HepG2 (cell line): ENCODE data around the gene RPS28. TPM values are rescaled to one million over a fixed set of nuclear protein-coding genes. Genes with fewer than 3 reads are reported as not detected.

Experiments used
- CENPX ChIP-seq: sonication (generic); formaldehyde crosslinking; IDR thresholded peaks from 2 replicates; pipeline ENCODE4 v1.9.0; 2021; ENCODE audit warnings: mild to moderate bottlenecking, missing genetic modification reagents, moderate library complexity
- DR1 ChIP-seq: sonication (generic); formaldehyde crosslinking; IDR thresholded peaks from 2 replicates; pipeline ENCODE4 v1.8.0; 2021; ENCODE audit warnings: mild to moderate bottlenecking, missing genetic modification reagents, inconsistent platforms
- HDAC6 ChIP-seq: fragments of 200-600 bp; sonication (generic); IDR thresholded peaks from 2 replicates; pipeline ENCODE4 v1.7.0; 2017; ENCODE audit warnings: mild to moderate bottlenecking, antibody characterized with exemption, low read length, low read depth
- HMGXB3 ChIP-seq: sonication (generic); formaldehyde crosslinking; IDR thresholded peaks from 2 replicates; pipeline ENCODE4 v1.4.0; 2020; ENCODE audit warnings: missing genetic modification reagents, borderline replicate concordance
- KLF15 ChIP-seq: sonication (generic); formaldehyde crosslinking; IDR thresholded peaks from 2 replicates; pipeline ENCODE4 v1.8.1; 2023; ENCODE audit warnings: borderline replicate concordance, mild to moderate bottlenecking, inconsistent platforms, missing genetic modification reagents, mixed read lengths
- SRSF4 ChIP-seq: fragments of 200-400 bp; formaldehyde crosslinking; IDR thresholded peaks from one replicate; pipeline ENCODE4 v1.6.1; 2018; ENCODE audit warnings: mild to moderate bottlenecking, low read depth, low read length, moderate library complexity; ENCODE audit not compliant: poor library complexity, severe bottlenecking
- ZNF251 ChIP-seq: sonication (generic); formaldehyde crosslinking; IDR thresholded peaks from 2 replicates; pipeline ENCODE4 v1.9.0; 2021; ENCODE audit warnings: mild to moderate bottlenecking, missing genetic modification reagents
- ZNF354B ChIP-seq: sonication (generic); formaldehyde crosslinking; IDR thresholded peaks from 2 replicates; pipeline ENCODE4 v1.8.0; 2022; ENCODE audit warnings: mild to moderate bottlenecking, missing genetic modification reagents
- ZNF414 ChIP-seq: sonication (generic); formaldehyde crosslinking; IDR thresholded peaks from 2 replicates; pipeline ENCODE4 v1.5.0; 2020; ENCODE audit warnings: missing genetic modification reagents
- ZNF44 ChIP-seq: sonication (generic); formaldehyde crosslinking; IDR thresholded peaks from 2 replicates; pipeline ENCODE4 v1.5.1; 2020; ENCODE audit warnings: mild to moderate bottlenecking, missing genetic modification reagents
- ZNF724P ChIP-seq: sonication (generic); formaldehyde crosslinking; IDR thresholded peaks from 2 replicates; pipeline ENCODE4 v1.8.0; 2022; ENCODE audit warnings: missing genetic modification reagents, borderline replicate concordance
- polyA plus RNA-seq, 8 experiments: library from polyadenylated mRNA; depleted of rRNA in 3 of 8; stranded (reverse) in 7 of 8; unstranded in 1 of 8; fragments of >200 nt; fragmentation: Illumina TruSeq in 4 of 8; extraction: Trizol in 4 of 8; gene quantifications; 2 replicates each; pipeline versions ENCODE4 v1.2.1 to v1.2.3, GENCODE V29; 2011 to 2016; ENCODE audit warnings: low read depth in 4 of 8, missing spikeins in 1 of 8, mixed read lengths in 1 of 8; ENCODE audit not compliant: insufficient read depth in 1 of 8
- total RNA-seq, 5 experiments: library from RNA; depleted of rRNA; stranded (reverse); fragments of >200 nt; fragmentation: Illumina TruSeq; extraction: Trizol; gene quantifications; 2 replicates each; pipeline ENCODE4 v1.2.3, GENCODE V29; 2016; ENCODE audit warnings: low read depth in 1 of 5
- TF ChIP-seq, protein P1 (sequence below): sonication (generic); formaldehyde crosslinking; IDR thresholded peaks from 2 replicates; pipeline ENCODE4 v1.5.0; 2020; ENCODE audit warnings: mild to moderate bottlenecking, missing genetic modification reagents
- TF ChIP-seq, protein P2 (sequence below): sonication (generic); formaldehyde crosslinking; IDR thresholded peaks from 2 replicates; pipeline ENCODE4 v1.5.0; 2020; ENCODE audit warnings: missing genetic modification reagents
- TF ChIP-seq, protein P3 (sequence below): sonication (generic); formaldehyde crosslinking; IDR thresholded peaks from 2 replicates; pipeline ENCODE4 v1.4.0; 2020; ENCODE audit warnings: missing genetic modification reagents, borderline replicate concordance

Gene RPS28
- total and polyA plus RNA-seq, 2 of the 13 experiments (the other 11 are each of a cell fraction or from before 2014, with no cell fraction given): 281 to 545 TPM

- TF ChIP-seq, protein P1, sequence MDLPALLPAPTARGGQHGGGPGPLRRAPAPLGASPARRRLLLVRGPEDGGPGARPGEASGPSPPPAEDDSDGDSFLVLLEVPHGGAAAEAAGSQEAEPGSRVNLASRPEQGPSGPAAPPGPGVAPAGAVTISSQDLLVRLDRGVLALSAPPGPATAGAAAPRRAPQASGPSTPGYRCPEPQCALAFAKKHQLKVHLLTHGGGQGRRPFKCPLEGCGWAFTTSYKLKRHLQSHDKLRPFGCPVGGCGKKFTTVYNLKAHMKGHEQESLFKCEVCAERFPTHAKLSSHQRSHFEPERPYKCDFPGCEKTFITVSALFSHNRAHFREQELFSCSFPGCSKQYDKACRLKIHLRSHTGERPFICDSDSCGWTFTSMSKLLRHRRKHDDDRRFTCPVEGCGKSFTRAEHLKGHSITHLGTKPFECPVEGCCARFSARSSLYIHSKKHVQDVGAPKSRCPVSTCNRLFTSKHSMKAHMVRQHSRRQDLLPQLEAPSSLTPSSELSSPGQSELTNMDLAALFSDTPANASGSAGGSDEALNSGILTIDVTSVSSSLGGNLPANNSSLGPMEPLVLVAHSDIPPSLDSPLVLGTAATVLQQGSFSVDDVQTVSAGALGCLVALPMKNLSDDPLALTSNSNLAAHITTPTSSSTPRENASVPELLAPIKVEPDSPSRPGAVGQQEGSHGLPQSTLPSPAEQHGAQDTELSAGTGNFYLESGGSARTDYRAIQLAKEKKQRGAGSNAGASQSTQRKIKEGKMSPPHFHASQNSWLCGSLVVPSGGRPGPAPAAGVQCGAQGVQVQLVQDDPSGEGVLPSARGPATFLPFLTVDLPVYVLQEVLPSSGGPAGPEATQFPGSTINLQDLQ: 0 out of 2 replicates have a peak, but pooled peaks have one; percentile 68
- TF ChIP-seq, protein P2, sequence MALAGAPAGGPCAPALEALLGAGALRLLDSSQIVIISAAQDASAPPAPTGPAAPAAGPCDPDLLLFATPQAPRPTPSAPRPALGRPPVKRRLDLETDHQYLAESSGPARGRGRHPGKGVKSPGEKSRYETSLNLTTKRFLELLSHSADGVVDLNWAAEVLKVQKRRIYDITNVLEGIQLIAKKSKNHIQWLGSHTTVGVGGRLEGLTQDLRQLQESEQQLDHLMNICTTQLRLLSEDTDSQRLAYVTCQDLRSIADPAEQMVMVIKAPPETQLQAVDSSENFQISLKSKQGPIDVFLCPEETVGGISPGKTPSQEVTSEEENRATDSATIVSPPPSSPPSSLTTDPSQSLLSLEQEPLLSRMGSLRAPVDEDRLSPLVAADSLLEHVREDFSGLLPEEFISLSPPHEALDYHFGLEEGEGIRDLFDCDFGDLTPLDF: peak; percentile 15; the same call in 1 of the 2 replicates
- TF ChIP-seq ZNF251 (CRISPR knock-in tag): no peak
- peak; percentile 98 for TF ChIP-seq DR1 (CRISPR knock-in tag)
- no peak for TF ChIP-seq CENPX
- no peak for TF ChIP-seq KLF15 (CRISPR knock-in tag)
- no peak; the same call in 1 of the 2 replicates for TF ChIP-seq ZNF414 (CRISPR knock-in tag)
- TF ChIP-seq, protein P3, sequence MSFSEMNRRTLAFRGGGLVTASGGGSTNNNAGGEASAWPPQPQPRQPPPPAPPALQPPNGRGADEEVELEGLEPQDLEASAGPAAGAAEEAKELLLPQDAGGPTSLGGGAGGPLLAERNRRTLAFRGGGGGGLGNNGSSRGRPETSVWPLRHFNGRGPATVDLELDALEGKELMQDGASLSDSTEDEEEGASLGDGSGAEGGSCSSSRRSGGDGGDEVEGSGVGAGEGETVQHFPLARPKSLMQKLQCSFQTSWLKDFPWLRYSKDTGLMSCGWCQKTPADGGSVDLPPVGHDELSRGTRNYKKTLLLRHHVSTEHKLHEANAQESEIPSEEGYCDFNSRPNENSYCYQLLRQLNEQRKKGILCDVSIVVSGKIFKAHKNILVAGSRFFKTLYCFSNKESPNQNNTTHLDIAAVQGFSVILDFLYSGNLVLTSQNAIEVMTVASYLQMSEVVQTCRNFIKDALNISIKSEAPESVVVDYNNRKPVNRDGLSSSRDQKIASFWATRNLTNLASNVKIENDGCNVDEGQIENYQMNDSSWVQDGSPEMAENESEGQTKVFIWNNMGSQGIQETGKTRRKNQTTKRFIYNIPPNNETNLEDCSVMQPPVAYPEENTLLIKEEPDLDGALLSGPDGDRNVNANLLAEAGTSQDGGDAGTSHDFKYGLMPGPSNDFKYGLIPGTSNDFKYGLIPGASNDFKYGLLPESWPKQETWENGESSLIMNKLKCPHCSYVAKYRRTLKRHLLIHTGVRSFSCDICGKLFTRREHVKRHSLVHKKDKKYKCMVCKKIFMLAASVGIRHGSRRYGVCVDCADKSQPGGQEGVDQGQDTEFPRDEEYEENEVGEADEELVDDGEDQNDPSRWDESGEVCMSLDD: no peak
- no peak for TF ChIP-seq ZNF724P (CRISPR knock-in tag)
- TF ChIP-seq SRSF4: no peak
- 0 out of 2 replicates have a peak, but pooled peaks have one; percentile 76 for TF ChIP-seq ZNF354B
- TF ChIP-seq HDAC6: no peak
- TF ChIP-seq ZNF44 (CRISPR knock-in tag): 0 out of 2 replicates have a peak, but pooled peaks have one; percentile 42
- no peak; the same call in 1 of the 2 replicates for TF ChIP-seq HMGXB3 (CRISPR knock-in tag)
Measured at GRCh38 chr19:8321067-8321985, at the start of gene RPS28, which contains the start of gene NDUFA7 (continued).
